Measurements from ENCODE around the gene MAML3.

MAML3 gene

GRCh38 chr4:140061194-140061593, 92.8 kb downstream of the MAML3 start:
- no peak for DNase-seq (ENCODE audit: low read depth)
- H3K4me3 ChIP-seq (ENCODE audit: low read depth, low read length) = no peak overlapping the region
- no peak for TF ChIP-seq MAX (IDR thresholded peaks at IDR 0.05; ENCODE audit: low read depth, low read length)
- TF ChIP-seq MYC (IDR thresholded peaks at IDR 0.05; ENCODE audit: low read depth, low read length) = no peak
- TF ChIP-seq CTCF (IDR thresholded peaks at IDR 0.05; ENCODE audit: low read depth, low read length) = no peak
- TF ChIP-seq POLR2A (IDR thresholded peaks at IDR 0.05; ENCODE audit: extremely low read depth, insufficient read length) = no peak

- H3K4me3 ChIP-seq (ENCODE audit: low read depth, low read length) = no peak overlapping the region
- TF ChIP-seq CTCF (IDR thresholded peaks at IDR 0.05; ENCODE audit: low read depth, low read length) (no peak), MYC (IDR thresholded peaks at IDR 0.05; ENCODE audit: low read depth, low read length) (no peak), POLR2A (IDR thresholded peaks at IDR 0.05; ENCODE audit: extremely low read depth, insufficient read length) (no peak), MAX (IDR thresholded peaks at IDR 0.05; ENCODE audit: low read depth, low read length) (no peak)
These were observed 94.8 kb downstream of the MAML3 start for GRCh38 chr4:140059159-140059558.

GRCh38 chr4:140057701-140058100, 96.3 kb downstream of the MAML3 start:
- no peak overlapping the region for H3K4me3 ChIP-seq (ENCODE audit: low read depth, low read length)
- TF ChIP-seq CTCF (IDR thresholded peaks at IDR 0.05; ENCODE audit: low read depth, low read length) = no peak
- TF ChIP-seq MYC (IDR thresholded peaks at IDR 0.05; ENCODE audit: low read depth, low read length) = no peak
- TF ChIP-seq MAX (IDR thresholded peaks at IDR 0.05; ENCODE audit: low read depth, low read length) = no peak
- no peak for TF ChIP-seq POLR2A (IDR thresholded peaks at IDR 0.05; ENCODE audit: extremely low read depth, insufficient read length)
- DNase-seq (ENCODE audit: low read depth) = peak; percentile 54

More at GRCh38 chr4:140059159-140059558, 94.8 kb downstream of the MAML3 start:
- DNase-seq (ENCODE audit: low read depth) = no peak

- TF ChIP-seq MYC (IDR thresholded peaks at IDR 0.05; ENCODE audit: low read depth, low read length) (no peak), CTCF (IDR thresholded peaks at IDR 0.05; ENCODE audit: low read depth, low read length) (no peak), POLR2A (IDR thresholded peaks at IDR 0.05; ENCODE audit: extremely low read depth, insufficient read length) (no peak), MAX (IDR thresholded peaks at IDR 0.05; ENCODE audit: low read depth, low read length) (no peak)
- no peak for DNase-seq (ENCODE audit: low read depth)
- H3K4me3 ChIP-seq (ENCODE audit: low read depth, low read length) = no peak overlapping the region
These were observed 98.0 kb downstream of the MAML3 start for GRCh38 chr4:140056015-140056414.

- TF ChIP-seq MYC (IDR thresholded peaks at IDR 0.05; ENCODE audit: low read depth, low read length) (no peak), CTCF (IDR thresholded peaks at IDR 0.05; ENCODE audit: low read depth, low read length) (no peak), POLR2A (IDR thresholded peaks at IDR 0.05; ENCODE audit: extremely low read depth, insufficient read length) (no peak), MAX (IDR thresholded peaks at IDR 0.05; ENCODE audit: low read depth, low read length) (no peak)
- DNase-seq (ENCODE audit: low read depth) = no peak
- no peak overlapping the region for H3K4me3 ChIP-seq (ENCODE audit: low read depth, low read length)
These were observed 99.1 kb downstream of the MAML3 start for GRCh38 chr4:140054861-140055260.

GRCh38 chr4:140053185-140053584, 100.8 kb downstream of the MAML3 start:
- no peak overlapping the region for H3K4me3 ChIP-seq (ENCODE audit: low read depth, low read length)
- DNase-seq (ENCODE audit: low read depth) = no peak
- no peak for TF ChIP-seq POLR2A (IDR thresholded peaks at IDR 0.05; ENCODE audit: extremely low read depth, insufficient read length)
- no peak for TF ChIP-seq MYC (IDR thresholded peaks at IDR 0.05; ENCODE audit: low read depth, low read length)
- TF ChIP-seq CTCF (IDR thresholded peaks at IDR 0.05; ENCODE audit: low read depth, low read length) = no peak
- no peak for TF ChIP-seq MAX (IDR thresholded peaks at IDR 0.05; ENCODE audit: low read depth, low read length)

Data from NB4 (cell line).